ENCODE data around the gene RCOR1. TPM values are rescaled to one million over a fixed set of nuclear protein-coding genes. Genes with fewer than 3 reads are reported as not detected.

The RCOR1 gene
- total RNA-seq, 1 donor from 2014 or later = 43.6 TPM

Other genes starting within 250 kb of the RCOR1 start
- gene CINP, start 229.8 kb upstream of the RCOR1 start, total RNA-seq = 34.4 TPM
- 21.4 TPM for gene TECPR2, start 229.7 kb upstream of the RCOR1 start, total RNA-seq
- 22.4 TPM for gene ANKRD9, start 82.9 kb upstream of the RCOR1 start, total RNA-seq
- gene TRAF3, start 184.8 kb downstream of the RCOR1 start, total RNA-seq = 22.3 TPM

All from upper lobe of right lung (tissue), 1 donor.